Stimulated activated CD8-positive, alpha-beta memory T cell treated with anti-CD3 and anti-CD28 coated beads, Interleukin-7, amount 100 ng/mL, for 24 hours (primary cell): ENCODE data around the gene FADS1.

Experiments
- DNase-seq: peaks from one replicate; pipeline ENCODE4 v3.0.0-alpha.2; 2020; ENCODE audit warnings: low read depth

The FADS1 gene

DNA sequence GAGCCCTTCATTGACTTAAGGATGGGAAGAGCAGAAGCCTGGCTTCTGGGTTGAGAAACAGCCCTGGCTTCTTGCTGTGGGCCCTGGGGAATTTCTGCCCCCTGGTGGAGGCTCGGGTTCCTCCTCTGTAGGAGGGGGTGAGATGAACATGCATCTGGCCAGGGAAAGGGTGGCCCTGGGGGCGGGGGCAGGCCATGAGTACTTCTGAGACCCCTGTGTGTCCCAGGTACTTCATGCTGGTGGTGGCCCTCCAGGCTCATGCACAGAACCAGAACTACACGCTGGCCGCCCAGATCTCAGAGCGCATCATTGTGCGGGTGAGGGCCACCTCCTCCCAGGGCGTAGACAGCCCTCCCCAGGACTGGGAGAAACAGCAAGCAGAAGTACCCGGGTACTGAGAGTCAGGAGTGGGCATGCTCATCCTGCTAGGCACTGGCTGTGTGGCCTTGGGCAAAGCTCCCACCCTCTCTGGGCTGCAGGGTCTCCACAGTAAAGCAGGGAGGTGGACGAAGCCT, 40.2 kb downstream of the FADS1 start:
- peak; percentile 45 for DNase-seq

DNA sequence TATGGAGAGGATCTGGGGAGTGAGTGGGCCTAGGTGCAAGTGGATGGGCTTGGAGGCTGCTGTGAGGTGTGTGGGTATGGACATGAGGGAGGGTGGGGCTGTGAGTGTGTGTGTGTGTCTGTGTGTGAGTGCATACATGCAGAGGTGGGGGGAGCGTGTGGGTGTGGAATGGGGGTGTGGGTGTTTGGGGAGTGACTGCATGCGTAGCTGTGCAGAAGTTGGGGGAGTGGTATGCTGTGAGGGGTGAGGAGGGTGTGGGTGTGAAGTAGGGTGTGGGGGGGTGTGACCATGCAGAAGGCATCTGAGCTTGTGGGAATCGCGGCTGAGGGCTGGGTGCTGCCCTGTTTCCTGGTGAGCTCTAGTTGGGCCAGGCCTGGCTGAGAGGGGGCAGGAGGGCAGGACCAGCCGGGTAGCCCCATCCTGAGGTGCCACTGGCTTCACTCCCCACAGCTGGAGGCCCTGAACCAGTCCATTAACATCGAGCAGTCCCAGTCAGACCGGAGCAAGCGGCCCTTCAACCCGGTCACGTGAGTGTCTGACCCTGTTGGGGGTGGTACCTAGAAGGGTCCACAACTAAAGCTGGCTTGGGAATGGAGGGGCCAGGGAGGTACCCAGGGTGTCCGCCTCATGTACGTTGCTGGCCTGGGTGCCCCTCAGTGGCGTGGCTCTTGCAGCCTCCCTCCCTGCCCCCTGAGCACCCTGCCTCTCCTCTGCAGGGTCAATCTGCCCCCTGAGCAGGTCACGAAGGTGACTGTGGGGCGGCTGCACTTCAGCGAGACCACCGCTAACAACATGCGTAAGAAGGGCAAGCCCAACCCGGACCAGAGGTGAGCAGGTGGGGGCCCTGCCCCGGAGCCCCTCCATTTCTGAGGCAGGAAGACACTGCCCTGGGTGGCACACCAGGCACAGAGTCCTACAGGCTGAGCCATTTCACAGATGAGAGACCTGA, 40.9 kb downstream of the FADS1 start:
- DNase-seq, result no peak

DNA sequence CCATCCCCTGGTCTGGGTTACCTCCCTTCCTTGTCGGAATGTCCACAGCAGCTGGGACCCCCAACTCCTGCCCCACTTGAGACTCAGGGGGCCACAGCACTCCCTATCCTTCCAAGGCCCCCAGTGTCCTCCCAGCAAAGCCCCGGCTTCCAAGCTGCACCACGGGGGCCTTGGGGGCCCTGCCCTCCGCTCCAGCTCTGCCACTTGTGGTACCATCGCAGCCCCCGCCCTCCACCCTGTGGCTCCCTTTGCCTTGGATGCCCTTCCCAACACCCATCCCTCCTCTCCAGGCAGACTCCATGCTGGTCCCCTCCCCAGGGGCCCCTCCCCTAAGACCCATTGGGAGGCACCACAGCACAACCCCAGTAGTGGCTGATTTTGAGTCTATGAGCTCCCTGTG, 41.7 kb downstream of the FADS1 start:
- no peak for DNase-seq

DNA sequence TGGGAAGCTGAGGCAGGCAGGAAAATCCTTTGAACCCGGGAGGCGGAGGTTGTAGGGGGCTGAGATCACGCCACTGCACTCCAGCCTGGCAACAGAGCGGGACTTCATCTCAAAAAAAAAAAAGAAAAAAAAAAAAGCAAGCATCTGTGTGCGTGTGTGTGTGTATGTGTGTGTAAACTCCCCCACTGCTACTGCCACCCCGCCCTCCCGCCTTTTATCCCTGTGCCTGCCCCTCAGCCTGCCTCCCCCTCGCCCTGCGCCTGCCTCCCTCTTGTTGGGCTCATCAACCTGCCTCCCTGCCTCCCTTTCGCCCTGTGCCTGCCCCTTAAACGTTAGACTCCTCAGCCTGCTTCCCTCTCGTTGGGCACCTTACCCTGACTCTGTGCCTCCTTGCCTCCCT, 42.4 kb downstream of the FADS1 start:
- DNase-seq, result no peak

DNA sequence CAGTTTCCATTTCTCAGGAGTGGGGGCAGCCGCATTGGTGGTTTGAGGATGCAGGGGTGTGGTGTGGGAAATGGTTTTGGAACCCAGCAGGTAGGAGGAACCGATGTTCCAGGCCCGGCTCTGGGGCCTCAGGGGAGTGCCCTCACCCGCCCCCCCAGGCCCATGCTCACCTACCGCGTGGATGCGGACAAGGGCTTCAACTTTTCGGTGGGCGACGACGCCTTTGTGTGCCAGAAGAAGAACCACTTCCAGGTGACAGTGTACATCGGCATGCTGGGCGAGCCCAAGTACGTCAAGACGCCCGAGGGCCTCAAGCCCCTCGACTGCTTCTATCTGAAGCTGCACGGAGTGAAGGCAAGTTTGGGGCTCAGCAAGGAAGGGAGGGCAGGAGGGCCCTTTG, 43.0 kb downstream of the FADS1 start:
- DNase-seq, result no peak

DNA sequence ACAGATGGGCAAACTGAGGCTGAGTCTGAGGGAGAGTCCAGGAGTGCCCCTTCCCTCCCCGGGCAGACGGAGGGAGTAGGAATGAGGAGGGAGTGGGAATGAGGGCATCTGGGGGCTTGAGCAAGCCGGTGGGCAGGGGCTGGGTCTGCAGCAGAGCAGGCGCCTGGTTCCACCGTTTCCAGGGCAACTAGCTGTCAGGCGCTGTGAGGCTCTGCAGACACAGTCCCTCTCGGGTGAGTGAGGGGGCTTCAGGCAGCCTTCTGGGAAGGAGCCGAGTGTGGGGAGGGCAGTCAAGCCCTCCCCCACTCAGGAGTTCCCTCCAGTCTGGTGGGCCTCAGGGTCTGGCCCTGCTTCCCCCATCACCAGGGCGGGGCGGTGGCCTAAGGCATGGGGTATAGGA, 43.4 kb downstream of the FADS1 start:
- no peak for DNase-seq

DNA sequence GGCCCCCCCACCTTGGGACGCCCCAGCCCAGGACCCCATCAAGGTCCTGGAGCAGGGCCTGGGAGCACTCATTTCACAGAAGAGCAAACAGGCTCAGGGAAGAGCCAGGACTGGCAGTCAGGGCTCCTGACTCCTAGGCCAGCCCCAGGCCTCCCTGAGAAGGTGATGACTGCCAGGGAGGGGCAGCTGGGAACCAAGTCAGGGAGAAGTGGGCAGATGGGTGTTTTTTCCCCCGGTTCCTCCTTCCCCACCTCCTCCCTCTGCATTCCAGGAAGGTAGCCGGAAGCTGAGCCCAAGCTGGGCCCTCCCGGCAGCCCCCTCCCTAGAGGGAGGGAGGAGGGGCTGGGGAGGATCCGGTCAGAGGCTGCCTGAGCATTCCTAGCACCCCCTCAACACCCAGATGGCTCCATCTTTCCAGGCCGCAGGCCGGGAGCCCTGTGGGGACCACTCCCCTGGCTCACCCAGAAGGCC, 44.8 kb downstream of the FADS1 start:
- no peak for DNase-seq

DNA sequence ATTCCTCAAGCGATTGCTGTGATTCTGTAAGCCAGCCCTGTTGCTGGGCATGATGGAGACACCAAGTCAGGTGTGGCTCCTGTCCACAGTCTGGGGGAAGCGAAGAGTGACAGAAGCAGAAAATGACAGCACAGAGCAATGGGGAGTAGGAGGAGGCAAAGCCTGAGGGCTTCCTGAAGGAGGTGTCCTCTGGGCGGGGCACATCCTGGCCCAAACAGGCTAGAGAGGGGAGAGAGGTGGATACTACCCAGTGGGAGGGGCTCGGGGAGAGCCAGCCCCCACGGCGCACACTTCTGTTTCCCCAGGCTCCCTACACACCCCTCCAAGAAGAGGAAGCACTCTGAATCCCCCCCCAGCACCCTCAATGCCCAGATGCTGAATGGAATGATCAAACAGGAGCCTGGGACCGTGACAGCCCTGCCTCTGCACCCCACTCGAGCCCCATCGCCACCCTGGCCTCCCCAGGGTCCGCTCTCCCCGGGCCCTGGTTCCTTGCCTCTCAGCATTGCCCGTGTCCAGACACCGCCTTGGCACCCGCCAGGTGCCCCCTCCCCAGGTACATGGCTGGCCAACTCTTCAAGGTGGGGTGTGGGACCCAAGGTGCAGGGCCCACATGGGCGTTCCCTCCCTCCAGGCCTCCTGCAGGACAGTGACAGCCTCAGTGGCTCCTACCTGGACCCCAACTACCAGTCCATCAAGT, 45.5 kb downstream of the FADS1 start:
- no peak for DNase-seq

DNA sequence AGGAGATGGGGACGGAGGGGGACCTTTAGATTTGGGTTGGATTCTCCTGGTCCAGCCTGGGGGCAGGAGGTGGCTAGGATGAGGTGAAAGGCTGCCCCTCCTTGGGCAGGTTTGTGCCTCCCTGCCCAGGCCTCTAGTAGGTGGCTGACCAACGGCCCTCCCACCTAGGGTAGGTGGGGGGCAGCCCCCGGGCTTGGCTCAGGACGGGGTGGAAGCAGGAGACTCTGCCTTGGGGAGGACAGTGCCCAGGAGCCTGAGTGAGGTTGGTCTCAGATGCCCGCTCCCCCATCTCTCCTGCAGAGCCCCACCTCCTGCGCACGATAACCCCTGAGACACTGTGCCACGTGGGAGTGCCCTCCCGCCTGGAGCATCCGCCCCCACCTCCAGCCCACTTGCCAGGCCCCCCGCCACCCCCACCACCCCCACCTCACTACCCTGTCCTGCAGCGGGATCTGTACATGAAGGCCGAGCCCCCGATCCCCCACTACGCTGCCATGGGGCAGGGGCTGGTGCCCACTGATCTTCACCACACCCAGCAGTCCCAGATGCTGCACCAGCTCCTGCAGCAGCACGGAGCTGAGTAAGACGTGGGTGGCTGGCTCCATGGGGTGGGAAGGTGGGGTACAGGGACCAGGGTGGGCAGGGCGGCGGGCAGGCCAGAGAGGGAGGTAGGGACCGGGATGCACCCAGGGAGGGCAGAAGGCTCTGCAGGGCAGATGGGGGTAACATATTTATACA, 46.7 kb downstream of the FADS1 start:
- DNase-seq, result no peak

DNA sequence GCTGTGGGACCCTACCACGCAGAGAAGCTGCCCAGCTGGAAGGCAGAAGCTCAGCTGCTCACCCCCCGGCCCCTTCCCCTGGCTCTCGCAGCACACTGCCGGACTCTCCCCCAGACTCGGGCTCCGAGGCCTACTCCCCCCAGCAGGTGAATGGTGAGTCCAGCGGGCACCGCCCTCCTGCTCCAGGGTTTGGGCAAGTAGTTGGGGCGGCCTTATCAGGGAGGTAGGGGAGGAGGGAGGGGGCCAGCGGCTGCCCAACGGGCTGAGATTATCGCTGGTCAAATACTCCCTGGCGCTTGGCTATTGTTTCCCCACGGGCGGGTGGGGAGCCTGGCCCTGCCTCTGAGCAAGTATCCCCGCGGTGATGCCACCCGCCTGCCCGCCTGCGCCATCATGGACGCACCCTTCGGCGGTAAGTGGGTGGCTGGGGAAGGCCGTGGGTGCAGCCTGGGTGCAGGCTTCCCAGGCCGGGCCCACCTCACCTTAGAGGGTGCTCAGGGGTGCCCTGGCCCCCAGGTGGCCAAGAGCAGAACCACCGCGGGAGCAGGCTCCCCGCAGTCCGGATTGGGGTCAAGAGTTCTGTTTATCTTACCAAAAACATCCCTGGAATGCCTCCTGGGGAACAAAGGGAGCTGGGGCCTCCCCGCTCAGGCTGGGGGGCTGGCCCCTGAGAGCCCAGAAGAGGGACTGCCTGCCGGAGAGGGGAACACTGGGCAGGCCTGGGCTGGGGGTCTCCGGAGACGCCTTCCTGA, 47.5 kb downstream of the FADS1 start:
- no peak for DNase-seq

DNA sequence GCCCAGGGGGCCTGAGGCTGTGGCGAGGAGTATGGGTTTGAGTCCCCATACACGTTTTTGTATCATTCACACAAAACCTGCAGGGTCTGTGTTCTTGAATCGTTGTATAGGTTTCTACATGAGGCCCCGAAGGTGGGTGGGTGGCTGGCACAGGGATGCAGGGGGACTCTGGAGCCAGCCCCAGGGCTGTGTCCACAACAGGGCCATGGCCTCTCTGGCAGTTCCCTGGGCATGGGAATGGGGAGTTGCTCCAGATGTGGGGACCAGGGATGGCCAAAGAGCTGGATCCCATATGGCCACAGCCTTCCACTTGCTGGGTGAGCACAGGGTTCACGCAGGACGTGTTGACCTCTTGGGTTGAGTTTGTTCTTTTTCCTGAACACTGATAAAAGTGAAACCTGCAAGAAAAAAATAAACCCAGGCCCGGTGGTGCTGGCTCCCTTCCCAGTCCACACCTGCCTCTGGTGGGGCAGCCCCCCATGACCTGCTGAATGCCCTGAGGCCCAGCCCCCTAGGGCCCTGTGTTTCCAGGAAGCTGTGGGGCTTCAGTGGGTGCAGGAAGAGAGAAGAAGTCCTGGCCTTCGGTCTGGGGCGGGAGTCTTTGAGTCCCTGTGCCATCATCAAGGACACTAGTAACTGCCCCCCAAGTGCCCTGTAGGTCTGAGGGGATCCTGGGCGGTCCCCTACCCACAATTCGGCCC, 48.3 kb downstream of the FADS1 start:
- no peak for DNase-seq

DNA sequence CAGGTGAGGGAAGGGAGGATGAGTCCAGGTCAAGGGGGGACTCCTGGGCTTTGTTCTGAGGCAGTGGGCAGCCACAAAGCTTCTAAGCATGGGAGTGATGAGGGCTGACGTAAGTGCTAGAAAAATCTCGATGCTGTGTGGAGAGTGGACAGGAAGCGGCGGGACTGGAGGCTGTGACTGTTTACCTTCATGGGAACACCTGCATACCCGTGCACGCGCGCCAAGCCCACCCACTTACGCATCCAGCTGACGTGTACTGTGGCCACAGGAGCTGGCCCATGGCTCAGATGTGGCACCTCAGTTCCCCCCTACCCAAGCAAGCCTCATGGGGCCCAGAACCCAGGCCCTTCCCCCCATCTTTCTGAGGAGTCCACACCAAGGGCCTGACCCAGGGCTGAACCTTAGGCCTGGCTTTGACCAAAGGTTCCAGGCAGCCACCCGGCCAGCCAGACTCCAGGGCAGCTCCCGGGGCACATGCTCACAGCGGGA, 50.4 kb downstream of the FADS1 start:
- no peak for DNase-seq

DNA sequence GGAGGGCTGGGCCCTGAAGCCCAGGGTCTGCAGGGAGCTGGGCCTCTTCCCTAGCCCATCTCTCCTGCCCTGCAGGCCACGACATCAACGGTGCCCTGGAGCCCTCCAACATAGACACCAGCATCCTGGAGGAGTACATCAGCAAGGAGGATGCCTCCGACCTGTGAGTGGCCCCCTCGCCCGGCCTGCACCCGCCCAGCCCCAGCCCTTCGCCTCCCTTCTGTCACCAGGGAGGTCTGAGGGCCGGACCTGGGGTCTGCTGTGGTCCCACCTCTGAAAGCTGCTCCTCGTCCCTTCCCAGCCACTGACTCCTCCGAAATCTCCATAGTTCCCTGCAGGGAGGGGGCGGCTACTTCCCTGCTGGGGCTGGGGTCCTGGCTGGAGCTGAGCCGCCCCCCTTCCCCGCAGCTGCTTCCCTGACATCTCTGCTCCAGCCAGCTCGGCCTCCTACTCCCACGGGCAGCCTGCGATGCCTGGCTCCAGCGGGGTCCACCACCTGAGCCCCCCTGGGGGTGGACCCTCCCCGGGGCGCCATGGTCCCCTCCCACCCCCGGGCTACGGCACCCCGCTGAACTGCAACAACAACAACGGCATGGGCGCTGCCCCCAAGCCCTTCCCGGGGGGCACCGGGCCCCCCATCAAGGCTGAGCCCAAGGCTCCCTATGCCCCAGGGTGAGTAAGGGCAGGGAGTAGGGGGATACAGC, 51.1 kb downstream of the FADS1 start:
- DNase-seq, result no peak

DNA sequence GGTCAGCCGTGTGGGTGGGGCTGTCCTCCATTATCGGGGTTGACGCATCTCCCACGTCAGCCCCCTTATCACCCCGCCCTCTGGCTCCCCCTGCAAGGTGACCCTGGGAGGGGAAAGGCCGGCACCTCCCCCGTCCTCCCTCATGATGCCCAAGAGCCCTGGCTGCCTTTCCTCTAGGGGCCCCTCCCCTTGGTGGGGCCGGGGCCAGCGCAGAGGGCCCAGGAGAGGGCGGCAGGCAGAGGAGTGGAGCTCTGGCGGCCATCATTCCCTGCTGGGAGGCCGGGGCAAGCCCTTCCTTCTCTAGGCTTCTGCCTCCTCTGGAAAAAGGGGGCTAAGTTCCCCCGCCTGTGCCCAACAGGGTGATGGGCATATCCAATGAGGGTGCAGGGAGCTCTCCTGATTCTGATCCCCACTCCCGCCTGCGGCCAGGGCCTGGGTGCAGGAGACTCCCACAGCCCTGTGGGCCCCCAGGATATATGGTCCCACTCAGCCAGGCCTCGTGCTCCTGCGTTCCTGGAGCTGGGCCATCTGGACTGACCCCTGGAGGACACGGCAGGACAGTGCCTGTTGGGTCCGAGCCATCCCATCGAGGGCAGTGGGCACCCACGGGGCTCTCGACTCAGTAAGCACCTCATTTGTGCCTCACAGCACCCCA, 52.1 kb downstream of the FADS1 start:
- DNase-seq, result no peak

DNA sequence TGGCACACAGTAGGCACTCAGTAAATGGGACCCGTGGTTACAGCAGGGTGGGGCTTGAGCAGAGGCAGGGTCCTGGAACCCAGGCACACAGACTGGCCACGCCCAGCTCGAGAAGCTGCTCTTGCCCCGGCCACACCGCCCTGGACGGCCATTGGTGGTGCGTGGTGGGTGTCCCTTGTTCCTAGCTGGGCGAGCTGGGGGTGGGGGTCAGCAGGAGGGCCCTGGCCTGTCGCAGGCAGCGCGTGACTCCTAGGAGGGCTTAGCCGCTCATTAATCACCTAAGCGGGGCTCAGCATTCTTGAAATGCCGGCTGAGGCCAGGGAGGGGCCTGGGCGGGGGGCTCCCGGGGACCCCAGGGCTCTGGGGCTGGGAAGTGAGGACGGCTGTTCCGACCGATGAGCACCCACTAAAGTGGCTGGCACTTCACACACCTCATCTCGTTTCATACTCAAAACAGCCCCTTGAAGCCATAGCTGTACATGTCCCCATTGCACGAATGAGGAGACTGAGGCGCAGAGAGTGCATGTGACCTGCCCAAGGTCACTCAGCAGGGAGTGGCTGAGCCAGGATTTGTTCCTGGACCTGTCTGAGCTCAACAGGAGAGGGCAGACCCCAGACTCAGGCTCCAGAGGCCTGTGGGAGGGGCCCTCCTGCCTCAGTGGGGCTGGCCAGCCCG, 52.7 kb downstream of the FADS1 start:
- DNase-seq, result no peak

DNA sequence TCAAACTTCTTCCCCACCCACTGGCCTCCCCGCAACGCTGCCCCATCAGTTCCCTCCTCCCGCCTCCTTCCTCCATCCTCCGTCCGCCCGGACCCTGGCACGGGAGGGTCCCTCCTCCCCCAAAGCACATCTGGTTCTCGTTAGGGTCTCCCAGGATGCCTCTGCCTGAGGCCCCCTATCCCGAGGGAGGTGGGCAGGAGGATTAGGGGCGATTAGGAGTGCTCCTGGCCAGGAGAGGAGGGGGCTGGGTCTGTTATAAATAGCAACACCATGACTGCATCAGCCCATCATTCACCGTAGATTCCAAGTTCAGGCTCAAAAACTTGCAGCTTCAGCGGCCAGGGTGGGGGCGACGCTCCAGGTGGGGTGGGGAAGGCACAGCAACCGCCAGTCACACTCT, 54.0 kb downstream of the FADS1 start:
- no peak for DNase-seq

DNA sequence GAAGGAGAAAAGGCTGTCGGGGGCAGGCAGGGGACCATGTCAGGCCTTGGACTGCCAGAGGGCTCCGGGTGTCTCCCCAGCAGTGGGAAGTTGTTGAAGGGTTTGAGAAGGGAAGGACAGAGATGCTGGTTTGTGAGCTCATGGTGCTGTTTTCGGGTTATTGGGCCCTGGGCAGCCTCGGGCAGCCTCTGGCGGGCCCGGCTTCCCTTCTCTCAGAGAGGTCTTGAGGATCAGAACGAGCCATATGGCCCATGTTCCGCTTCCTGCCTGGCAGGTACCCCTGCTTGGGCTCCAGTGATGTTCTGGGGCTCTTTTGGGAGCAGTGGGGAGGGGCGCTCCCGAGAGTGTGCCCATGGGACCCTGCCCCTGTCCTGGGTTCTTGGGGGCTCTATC, 54.6 kb downstream of the FADS1 start:
- no peak for DNase-seq

DNA sequence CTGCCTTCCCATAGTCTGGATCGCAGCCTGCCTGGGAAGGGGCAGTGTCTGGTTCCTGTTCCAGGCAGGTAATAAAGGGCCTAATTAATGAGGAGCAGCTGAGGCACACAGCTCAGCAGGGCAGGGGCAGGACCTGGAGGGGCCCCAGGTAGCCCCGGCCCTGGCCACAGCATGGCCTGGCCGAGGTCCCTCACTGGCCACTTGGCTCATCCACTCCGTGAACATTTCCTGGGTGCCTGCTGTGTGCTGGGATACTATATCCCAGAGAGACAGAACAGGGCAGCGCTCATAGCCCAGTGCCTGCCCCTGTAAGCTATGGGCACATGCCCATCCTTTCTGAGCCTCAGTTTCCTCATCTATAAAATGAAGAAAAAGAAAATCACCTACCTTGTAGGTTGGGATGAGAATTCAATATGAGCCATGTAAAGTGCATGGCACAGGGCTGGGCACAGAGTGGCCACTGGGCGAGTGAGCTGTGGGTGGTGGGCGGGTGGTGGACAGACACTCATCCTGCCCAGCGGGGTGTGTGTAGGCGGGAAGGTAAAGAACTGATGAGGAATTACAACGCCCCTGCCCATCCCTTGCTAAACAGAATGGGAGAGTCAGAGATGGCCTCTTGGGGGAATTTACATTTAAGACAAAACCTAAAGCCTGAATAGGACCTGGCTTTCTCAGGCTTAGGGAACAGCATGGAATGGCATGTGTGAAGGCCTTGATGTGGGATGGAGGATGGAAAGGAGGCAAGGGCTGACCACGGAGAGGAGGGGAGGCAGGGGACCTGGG, 55.2 kb downstream of the FADS1 start:
- no peak for DNase-seq
